GM12872 (cell line): Measurements from ENCODE around the gene FGGY.

Experiments
- CTCF ChIP-seq: IDR thresholded peaks from 3 replicates; pipeline ENCODE4 v1.5.1; 2011; ENCODE audit warnings: low read depth, mild to moderate bottlenecking, low read length, moderate library complexity; ENCODE audit not compliant: insufficient read depth

Gene FGGY

DNA sequence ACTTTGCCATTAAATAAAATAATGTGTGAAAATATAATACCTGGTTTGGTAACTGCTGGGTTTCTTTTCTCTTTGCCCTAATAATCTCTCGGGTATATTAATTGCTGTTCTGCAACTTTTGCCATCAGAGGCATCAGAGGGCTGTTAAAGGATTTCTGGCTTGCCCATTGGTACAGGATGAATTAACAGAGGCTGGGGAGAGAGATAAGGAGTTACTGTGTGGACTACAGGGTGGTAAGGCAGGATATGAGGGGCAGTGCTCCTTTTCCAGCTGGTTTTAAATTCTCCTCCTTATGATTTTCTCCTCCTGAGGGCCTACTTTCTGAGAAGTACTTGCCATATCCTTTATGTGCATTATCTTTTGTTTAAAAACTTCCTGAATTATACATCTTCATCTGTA lies 48.3 kb downstream of the FGGY start:
- no peak for TF ChIP-seq CTCF

DNA sequence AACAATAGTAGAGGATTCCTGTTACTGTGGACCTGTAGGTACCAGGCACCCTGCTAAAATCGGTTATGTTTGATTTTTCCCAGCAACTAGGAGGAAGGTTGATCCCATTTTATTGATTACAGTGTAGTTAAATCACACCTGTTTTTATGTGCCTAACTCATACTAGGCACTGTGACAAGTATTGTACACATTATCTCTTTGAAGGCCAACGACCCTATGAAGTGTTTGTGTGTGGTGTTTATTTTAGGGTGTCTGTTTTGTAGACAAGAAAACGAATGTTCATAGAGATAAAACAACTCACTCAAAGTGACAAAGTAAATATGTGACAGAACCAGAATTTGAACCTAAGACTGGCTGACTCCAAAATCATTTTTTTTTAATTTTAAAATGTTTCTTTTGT lies 49.5 kb downstream of the FGGY start:
- no peak for TF ChIP-seq CTCF

GRCh38 chr1:59349101-59349500 lies 52.2 kb downstream of the FGGY start:
- TF ChIP-seq CTCF = no peak

DNA sequence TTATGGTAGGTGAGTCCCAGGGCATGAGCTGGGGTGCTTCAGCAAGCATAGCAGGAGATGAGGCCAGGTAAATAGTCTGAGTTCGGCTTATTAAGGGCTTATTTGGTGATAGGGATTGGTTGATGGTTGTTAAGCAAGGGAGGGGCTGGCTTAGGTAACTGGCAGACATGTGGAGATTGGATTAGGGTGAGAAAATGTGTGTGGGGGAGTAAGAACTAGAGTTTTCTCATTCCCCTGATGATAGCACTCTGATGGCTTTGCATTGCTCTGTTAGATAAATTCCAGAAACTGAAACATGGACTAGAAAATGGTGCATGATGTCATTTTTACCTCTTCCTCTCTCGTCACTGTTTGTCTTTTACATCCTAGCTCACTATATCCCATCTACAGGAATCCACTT lies 53.6 kb downstream of the FGGY start:
- TF ChIP-seq CTCF = no peak

- no peak for TF ChIP-seq CTCF
Measured at GRCh38 chr1:59352065-59352464, 55.2 kb downstream of the FGGY start.

GRCh38 chr1:59353453-59353852 lies 56.6 kb downstream of the FGGY start:
- TF ChIP-seq CTCF = no peak

GRCh38 chr1:59354709-59355337 lies 57.9 kb downstream of the FGGY start:
- TF ChIP-seq CTCF = no peak

DNA sequence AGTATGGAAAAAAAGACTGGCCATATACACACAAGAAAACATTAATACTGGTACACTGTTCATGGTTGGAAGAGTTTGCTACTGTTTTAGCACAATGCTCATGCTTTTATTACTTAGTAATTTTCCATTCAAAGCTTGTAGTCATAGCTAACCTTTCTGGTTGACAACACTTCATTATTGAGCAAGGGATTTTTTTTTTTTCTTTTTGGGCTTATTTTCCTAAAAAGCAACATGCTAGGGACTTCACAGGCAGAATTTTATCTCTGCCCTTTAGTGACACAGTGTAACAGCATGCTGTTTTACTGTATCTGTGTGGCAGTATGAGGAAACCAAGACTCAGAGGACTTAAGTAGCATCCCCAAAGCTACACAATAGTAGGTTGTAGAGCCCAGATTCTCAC lies 58.5 kb downstream of the FGGY start:
- no peak for TF ChIP-seq CTCF
